Endometrial microvascular endothelial cells (primary cell): Measurements from ENCODE around the gene CFAP61. TPM values are rescaled to one million over a fixed set of nuclear protein-coding genes. Genes with fewer than 3 reads are reported as not detected.

Source experiments
- in situ Hi-C: cut with HindIII; loops from 2 replicates; pipeline ENCODE4 v1.10.0; 2017; ENCODE audit warnings: low sequenced_read_pairs, low pct_unique_long_range_greater_than_20kb; ENCODE audit errors: inconsistent ontology term
- total RNA-seq: library from RNA; depleted of rRNA; stranded (reverse); fragments of >200 nt; gene quantifications from one replicate; pipeline ENCODE4 v1.2.3, GENCODE V29; 2015; ENCODE audit errors: inconsistent ontology term

CFAP61 gene
- total RNA-seq, 1 donor from 2014 or later = not detected

- in situ Hi-C loops = no loop called here
These were observed 86.2 kb downstream of the CFAP61 start for GRCh38 chr20:20138301-20139064.

- in situ Hi-C loops = no loop called here
These were observed 87.1 kb downstream of the CFAP61 start for GRCh38 chr20:20139403-20139802.

- in situ Hi-C loops = no loop called here
These were observed 90.8 kb downstream of the CFAP61 start for GRCh38 chr20:20143165-20143564.

GRCh38 chr20:20143646-20144045 is 91.3 kb downstream of the CFAP61 start:
- in situ Hi-C loops = no loop called here

- in situ Hi-C loops = no loop called here
These were observed 96.4 kb downstream of the CFAP61 start for GRCh38 chr20:20148779-20149178.

- in situ Hi-C loops = no loop called here
These were observed 97.9 kb downstream of the CFAP61 start for GRCh38 chr20:20150241-20150640.

GRCh38 chr20:20160520-20160919 is 108.2 kb downstream of the CFAP61 start:
- in situ Hi-C loops = no loop called here

- in situ Hi-C loops = no loop called here
These were observed 109.3 kb downstream of the CFAP61 start for GRCh38 chr20:20161611-20162010.

- in situ Hi-C loops = no loop called here
These were observed 115.4 kb downstream of the CFAP61 start for GRCh38 chr20:20167698-20168097.

GRCh38 chr20:20173254-20173653 is 120.9 kb downstream of the CFAP61 start:
- in situ Hi-C loops = no loop called here

GRCh38 chr20:20174089-20174835 is 121.9 kb downstream of the CFAP61 start:
- in situ Hi-C loops = no loop called here

GRCh38 chr20:20181322-20181721 is 129.0 kb downstream of the CFAP61 start:
- in situ Hi-C loops = no loop called here

GRCh38 chr20:20184149-20184548 is 131.8 kb downstream of the CFAP61 start:
- in situ Hi-C loops = no loop called here

GRCh38 chr20:20184706-20185105 is 132.4 kb downstream of the CFAP61 start:
- in situ Hi-C loops = no loop called here

GRCh38 chr20:20188647-20189046 is 136.3 kb downstream of the CFAP61 start:
- in situ Hi-C loops = no loop called here

GRCh38 chr20:20192366-20192765 is 140.0 kb downstream of the CFAP61 start:
- in situ Hi-C loops = no loop called here

- in situ Hi-C loops = no loop called here
These were observed 142.8 kb downstream of the CFAP61 start for GRCh38 chr20:20195021-20195705.

GRCh38 chr20:20196610-20197009 is 144.3 kb downstream of the CFAP61 start:
- in situ Hi-C loops = no loop called here

- in situ Hi-C loops = no loop called here
These were observed 145.7 kb downstream of the CFAP61 start for GRCh38 chr20:20198011-20198410.
